ENCODE data around the gene AUTS2.

DNA sequence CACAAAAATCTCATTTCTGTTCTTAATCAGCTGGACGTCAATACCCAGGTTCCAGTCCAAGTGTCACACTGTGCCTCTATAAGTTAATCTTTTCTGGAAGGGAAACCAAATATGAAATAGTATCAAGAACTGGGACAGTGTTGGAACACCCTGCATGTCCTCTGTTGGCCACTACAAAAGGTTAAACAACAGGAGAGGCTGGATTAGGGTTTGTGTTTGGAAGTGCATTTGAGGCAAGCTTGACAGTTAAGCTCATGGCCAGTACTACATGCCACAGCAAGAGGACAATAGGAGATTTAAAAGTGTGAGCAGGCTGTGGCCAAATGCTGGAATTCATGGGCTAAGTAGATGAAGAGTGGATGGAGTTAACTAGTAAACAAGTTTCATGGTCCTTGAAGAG is 751.5 kb downstream of the AUTS2 start:
- no peak for TF ChIP-seq SUZ12 (IDR thresholded peaks at IDR 0.05; ENCODE audit: extremely low read depth, insufficient read depth, insufficient read length)
- TF ChIP-seq YY1 (IDR thresholded peaks at IDR 0.05; ENCODE audit: insufficient read depth, insufficient read length) = no peak
- no peak for TF ChIP-seq ZNF274 (IDR thresholded peaks at IDR 0.05; ENCODE audit: low read depth, low read length)
